ENCODE measurements around the gene KNOP1.
"Not testable (repeated sequence)": the region's sequence is repeated elsewhere in the genome, so short reads cannot be mapped to it uniquely, and the experiment has no call there.

The KNOP1 gene

DNA sequence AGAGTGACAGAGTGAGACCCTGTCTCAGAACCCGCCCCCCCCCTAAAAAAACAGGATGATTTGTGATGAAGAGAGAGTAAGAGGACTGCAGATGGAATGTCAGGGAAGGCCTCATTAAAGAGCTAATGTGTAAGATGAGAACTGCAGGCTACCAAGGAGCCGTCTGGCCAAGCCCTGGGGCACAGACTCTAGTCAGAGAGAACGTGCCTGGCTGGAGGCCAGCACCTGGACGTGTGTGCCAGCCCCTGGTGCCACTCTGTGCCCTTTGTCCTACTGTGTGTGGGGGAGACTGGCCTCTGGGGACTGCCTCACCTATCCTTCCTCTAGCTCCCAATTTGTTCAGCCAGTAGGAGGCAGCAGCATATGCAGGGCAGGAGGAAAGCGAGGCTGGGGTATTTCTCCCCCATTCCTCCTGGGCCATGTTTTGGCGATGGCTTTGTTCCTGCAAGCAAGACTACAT, 37.1 kb downstream of the KNOP1 start:
- DNase-seq, result no peak

DNA sequence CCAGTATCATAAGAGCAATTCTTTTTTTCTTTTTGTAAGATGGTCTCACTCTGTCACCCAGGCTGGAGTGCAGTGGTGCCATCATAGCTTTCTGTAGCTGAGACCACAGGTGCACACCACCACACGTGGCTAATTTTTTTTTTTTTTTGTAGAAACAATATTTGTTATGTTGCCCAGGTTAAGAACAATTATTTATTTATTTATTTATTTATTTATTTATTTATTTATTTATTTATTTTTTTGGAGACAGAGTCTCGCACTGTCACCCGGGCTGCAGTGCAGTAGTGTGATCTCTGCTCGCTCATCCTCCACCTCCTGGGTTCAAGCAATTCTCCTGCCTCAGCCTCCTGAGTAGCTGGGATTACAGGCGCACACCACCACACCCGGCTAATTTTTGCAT, 38.7 kb downstream of the KNOP1 start:
- not testable (repeated sequence) for DNase-seq

DNA sequence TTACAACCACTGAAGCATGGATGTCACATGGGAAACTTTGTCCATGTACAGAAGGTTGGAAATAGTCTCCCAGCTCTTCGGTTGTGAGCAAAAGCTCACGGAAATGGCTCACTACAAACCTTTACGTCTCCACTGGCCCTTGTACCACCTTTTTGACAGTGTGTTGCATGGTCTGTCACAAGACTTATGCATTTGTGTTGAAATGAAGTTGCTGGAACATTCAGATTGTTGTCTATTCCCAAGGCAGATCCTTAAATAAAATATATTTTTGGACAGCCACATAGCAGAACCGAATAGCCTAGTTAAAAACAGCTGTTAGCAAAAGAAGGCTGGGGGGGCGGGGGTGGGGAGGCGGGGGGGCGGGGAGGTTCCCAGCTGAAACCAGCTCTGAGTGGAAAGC, 39.2 kb downstream of the KNOP1 start:
- no peak for DNase-seq

DNA sequence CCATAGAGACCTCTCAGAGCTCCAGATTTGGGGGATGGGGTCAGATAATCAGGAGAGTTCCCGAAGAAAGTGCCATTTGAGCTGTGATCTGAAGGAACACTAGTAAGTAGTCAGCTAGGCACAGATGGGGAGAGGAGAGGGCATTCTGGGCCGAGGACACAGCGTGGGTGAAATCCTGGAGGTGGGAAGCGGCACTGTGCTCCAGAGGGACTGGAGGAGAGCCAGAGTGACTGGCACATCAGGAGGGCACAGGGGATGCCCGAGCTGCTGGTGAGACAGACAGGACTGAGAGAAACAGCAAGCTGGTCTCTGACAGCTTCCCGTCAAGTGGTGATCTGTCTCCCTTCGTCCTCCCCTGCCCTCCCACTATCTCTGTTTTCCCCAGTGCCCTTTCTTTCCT, 40.6 kb downstream of the KNOP1 start:
- DNase-seq, result no peak

DNA sequence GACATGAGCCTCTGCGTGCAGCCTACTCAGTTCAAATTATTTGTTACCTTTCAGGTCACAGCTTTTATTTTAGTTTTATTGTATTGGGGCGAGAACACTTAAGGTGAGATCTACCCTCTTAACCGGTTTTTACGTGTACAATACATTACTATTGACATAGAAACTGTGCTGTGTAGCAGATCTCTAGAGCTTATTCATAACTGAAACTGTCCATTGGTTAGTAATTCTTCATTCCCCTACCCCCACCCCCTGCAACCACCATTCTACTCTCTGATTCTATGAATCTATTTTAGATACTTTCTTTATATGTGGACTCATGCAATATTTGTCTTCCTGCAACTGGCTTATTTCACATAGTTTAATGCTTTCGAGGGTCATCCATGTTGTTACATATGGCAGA, 43.5 kb downstream of the KNOP1 start:
- DNase-seq, result no peak

DNA sequence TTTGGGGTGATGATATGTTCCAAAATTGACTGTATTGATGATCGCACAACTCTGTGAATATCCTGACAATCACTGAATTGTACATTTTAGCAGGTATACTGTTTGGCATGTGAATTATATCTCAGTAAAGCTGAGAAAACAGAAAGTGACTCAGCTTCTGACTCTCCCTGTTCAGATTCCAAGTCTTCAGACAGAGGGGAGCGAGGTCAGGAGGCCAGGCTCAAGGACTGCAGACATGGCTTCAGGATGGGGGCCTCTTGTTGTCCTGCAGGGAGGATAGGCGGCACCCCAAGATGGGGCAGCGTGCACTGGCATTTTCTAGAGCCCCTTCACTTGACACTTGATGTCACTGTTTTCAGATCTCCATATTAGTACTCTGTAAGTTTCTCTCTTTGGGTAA, 45.6 kb downstream of the KNOP1 start:
- no peak for DNase-seq

DNA sequence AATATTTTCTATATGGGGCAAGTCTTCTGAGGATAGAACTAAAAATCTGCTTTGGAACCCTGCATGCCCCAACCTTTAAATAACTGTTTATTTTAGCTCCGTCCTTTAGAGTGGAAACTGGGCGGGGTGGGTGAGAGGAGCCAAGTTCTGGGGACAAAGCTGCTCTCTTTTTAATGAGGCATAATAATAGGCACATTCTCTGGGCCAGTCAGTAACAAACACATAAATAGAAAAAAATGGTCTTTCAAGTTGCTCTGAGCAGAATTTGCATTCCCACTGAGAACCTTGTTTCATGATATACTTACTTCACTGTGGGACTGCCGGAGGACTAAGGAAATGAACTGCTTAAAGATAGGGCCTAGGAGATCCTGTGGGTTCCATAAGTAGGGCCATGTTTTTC, 51.5 kb downstream of the KNOP1 start:
- DNase-seq, result no peak

DNA sequence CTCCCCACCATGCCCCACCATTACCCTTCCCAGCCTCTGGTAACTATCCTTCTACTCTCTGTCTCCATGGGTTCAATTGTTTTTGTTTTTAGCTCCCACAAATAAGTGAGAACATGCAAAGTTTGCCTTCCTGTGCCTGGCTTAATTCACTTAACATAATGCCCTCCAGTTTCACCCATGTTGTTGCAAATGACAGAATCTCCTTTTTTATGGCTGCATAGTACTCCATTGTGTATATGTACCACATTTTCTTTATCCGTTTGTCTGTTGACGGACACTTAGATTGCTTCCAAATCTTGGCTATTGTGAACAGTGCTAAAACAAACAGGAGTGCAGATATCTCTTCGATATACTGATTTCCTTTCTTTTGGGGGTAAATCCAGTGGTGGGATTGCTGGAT, 52.7 kb downstream of the KNOP1 start:
- DNase-seq, result not testable (repeated sequence)

DNA sequence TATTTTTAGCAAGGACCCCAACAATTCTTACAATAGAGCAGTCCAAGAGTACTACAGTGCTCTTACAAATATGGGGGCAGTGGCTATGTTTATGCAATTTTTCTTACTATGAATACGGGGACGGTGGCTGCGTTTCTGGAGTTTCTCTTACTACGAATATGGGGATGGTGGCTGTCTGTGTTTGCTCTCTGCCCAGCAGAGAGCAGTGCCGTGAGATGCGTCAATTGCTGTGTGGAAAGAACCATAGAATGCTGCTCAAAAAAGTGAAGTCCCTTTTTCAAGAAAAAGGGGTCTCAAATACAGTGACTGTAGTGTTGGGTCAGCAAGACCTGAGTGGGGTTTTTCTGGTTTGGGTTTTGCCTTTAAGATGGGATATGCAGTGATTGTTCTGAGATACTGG, 53.9 kb downstream of the KNOP1 start:
- DNase-seq, result no peak

DNA sequence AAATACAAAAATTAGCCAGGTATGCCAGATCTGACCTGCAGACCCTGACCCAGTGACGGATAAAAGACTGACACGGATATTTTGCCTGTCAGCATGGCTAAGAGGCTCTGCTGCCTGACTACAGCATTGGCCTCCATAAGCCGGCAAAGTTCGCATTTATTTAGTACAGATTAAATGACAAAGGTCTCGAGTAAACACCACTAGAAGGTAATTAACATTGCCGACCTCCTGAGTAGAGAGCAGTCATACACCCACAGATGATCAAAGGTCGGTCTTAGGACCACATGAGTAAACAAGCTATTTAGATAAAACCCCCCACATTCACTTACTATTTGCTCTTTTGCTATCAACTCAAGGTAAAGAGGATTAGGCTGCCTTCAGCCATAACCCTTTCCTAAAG, 55.7 kb downstream of the KNOP1 start:
- no peak for DNase-seq

DNA sequence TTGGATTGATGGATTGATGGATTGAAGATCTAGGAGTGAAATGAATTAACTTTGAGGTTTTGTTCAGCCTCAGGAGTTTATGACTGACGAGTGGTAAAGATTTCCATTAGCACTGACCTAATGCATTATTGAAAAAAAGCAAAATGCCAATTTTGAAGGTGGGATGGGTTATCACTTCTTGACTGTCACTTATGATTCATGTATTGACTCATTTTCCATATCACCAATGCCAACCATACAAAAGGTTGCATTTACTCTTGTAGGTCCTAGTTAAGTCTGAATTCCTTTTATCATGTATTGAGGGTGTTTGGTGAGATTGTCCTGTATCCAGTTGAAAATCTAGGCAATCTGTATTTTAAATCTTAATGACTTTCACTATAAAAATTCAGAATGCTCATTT, 57.6 kb downstream of the KNOP1 start:
- no peak for DNase-seq

DNA sequence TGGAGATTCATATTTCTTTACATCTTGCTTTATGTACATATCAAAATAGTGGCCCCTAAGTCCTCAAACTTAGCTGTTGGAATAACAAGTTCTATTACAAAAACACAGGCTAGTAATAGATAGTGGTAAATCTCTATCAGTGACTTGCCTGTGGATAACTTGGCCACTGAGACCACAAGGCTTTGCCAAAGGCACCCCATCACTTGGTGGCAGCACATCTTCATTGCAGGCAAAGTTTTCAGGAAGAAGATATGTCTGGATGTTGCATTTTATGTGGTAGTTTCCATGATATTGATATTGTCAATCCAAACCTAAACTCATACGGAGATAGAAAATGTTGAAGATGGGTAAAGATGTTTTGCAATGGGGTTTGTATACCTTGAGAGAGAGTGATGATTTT, 58.5 kb downstream of the KNOP1 start:
- DNase-seq, result no peak

DNA sequence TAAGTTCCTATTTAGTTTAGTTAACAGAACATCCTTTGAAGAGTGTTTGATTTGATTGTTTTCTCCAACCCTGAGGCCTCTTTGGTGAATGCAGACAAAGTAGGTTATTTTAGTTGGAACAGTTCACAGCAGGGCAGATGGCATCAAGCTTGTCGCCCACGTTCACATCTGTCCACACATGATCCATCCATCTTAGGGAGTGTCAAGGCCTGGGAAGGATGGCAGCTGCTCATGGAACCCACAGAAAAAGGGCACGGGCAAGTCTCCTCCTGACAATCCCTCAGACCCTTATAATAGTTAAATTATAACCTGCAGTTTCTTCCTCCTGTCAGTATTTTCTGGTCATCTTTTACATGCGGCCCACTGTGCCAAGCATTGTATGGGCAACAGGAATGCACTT, 60.2 kb downstream of the KNOP1 start:
- DNase-seq, result no peak

DNA sequence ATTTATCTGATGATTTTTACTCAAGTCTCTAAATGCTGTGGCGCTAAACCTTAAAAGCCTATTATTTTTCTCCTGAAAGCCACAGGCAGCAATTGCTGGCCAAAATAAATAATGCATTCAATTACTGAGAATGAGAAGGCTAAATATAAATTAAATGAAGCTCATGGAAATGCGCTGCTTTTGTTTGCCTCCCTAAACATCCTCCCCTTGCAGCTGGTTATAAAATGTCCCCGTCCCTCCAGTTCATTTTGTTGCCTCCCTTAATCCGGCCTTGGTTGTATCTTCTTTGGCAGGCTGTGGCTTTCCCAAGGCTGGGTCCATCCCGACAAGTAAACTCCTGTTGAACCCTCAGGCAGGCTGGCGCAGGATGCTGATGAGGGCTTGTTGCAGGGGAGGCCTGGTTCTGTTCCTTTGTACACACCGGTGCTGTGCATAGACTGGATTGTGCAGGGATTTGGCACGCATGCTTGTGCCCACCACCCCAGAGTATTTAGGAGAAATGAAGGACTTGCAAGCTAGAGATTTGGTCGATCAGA, 62.7 kb downstream of the KNOP1 start:
- peak; percentile 6 for DNase-seq

DNA sequence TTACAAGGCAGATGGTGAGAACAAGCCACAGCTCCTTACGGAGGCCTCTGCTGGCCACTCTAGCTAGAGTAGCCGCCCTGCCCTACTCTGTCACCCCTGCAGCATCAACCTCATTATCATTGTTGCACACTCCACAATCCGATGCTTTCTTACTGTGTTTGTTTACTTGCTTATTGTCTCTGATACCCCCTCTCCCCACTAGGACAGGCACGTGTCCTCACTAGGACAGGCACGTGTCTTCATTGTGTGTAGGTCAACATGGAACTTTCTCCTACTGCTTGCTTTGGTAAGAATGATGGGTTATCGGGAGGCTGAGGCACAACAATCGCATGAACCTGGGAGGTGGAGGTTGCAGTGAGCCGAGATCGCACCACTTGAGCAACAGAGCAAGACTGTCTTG, 63.9 kb downstream of the KNOP1 start:
- no peak for DNase-seq

All from retina (tissue), 1 donor.